Measurements from ENCODE around the gene SYNPO.

SYNPO gene

GRCh38 chr5:150656191-150657132 is 16.0 kb downstream of the SYNPO start:
- DNase-seq (ENCODE audit: low read depth in 2 of 2, low spot score in 1 of 2): peak; percentile 46 to 65

DNA sequence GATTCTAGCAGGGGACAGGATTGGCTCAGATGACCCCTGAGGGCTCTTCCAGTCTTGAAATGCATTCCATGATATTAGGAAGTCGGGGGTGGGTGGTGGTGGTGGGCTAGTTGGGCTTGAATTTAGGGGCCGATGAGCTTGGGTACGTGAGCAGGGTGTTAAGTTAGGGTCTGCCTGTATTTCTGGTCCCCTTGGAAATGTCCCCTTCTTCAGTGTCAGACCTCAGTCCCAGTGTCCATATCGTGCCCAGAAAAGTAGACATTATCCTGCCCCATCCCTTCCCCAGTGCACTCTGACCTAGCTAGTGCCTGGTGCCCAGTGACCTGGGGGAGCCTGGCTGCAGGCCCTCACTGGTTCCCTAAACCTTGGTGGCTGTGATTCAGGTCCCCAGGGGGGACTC is 17.7 kb downstream of the SYNPO start:
- DNase-seq (ENCODE audit: low read depth in 2 of 2, low spot score in 1 of 2): no peak

- DNase-seq (ENCODE audit: low read depth in 2 of 2, low spot score in 1 of 2): no peak
Observed at GRCh38 chr5:150658699-150659265, 18.3 kb downstream of the SYNPO start.

- DNase-seq (ENCODE audit: low read depth in 2 of 2, low spot score in 1 of 2): no peak
Observed at GRCh38 chr5:150659360-150660107, 19.1 kb downstream of the SYNPO start.

DNA sequence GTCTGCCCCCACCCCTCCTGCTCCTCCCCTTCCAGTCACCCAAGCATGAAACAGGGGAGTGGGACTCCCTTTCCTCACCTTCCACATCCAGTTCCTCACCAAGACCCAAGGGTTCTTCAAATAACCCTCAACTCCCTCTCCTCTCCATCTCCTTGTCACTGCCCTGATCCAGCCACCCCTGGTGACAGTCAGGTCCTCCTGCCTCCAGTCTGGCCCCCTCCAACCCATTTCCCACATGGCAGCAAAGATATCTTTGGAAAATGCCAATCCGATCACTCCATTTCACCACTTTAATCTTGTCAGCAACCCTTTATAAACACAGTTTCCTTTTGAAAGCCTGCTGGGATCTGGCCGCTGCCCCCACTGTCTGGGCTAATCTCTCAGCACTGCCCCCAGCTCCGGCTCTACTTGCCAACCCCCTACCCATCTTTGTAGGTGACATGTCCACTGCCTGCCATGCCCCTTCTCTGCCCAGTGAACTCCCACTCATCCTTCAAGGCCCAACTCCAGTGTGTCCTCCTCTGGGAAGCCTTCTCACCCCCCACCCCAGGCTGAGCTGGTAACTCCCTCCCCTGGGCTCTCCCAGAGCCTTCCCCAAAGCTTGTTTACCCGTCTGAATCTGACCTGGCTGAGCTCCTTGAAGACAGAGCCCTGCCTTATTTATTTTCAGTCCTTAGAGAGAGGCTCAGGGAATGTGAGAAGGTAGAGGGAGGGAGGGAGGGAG is 19.8 kb downstream of the SYNPO start:
- no peak for DNase-seq (ENCODE audit: low read depth in 2 of 2, low spot score in 1 of 2)

GRCh38 chr5:150661086-150661485 is 20.6 kb downstream of the SYNPO start, which contains the start of gene MYOZ3:
TSS of gene MYOZ3 (plus strand) at chr5:150661251. CDS start at chr5:150662942, 1,691 bp downstream.
- DNase-seq (ENCODE audit: low read depth in 2 of 2, low spot score in 1 of 2): no peak

DNA sequence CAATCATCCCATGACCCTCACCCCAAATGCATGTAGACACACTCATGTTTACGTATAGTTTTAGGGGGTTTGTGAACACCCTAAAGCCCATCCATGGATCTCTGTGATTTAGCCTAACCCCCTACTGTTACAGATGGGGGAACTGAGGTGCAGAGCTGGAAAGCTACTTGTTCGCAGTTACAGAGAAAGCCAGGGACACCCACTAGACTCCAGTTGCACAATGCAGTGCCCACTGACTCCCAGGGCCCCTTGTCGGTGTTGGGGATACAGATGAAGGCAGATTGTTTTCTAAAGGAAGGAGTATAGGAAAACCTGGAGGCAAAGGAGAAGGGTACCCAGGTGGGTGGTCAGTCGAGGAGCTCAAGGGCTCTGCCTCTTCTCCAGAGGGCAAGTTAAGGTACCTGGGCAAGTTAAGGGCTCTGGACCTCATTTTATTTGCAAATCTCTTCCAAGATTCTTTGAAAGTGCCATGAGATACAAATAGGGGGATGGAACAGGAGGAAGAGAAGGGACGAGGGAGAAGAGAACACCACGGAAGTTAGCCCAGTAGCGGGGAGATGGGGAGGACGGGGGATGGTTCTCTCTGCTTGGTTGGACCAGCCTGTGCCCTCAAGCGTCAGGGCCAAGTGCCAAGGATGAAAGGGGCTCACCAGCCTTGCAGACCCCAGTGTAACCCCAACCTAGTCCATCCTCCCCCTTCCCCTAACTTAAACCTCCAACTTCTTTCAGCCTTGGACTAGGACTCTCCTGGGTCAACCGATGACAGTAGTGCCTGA is 21.5 kb downstream of the SYNPO start:
- no peak for DNase-seq (ENCODE audit: low read depth in 2 of 2, low spot score in 1 of 2)

DNA sequence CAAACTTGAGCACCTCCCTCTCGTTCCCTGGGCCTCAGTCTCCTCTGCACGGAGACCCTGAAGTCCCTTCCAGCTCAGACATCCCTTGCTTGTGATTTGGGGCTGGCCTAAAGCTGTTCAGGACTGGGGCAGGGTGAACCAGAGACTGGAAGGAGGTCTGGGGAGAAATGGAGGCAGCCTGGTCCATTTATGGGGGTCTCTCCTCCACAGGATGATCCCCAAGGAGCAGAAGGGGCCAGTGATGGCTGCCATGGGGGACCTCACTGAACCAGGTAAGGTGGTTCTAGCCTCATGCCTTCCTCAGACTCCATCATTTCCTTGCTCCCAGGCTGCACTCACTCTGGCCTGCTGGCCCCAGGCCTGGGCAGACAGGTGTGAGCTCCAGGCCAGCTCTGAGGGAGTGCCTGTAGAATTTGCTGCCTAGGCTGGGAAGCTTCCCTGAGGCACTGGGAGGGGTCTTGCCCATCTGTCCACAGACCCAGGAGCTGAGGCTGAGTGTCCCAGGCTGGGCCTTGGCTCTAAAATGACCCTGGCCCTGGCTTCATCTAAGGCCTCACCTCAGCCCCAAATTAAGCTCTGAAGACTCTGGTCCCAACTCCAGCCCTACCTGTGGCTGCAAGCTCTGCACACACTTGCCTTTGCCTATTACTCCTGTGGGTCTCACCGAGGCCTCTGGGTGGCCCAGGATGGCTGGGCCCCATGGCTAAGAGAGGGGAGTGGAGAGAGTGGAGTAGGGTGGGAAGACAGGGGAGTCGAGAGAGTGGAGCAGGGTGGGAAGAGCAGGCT is 22.5 kb downstream of the SYNPO start:
- DNase-seq (ENCODE audit: low read depth in 2 of 2, low spot score in 1 of 2): no peak

DNA sequence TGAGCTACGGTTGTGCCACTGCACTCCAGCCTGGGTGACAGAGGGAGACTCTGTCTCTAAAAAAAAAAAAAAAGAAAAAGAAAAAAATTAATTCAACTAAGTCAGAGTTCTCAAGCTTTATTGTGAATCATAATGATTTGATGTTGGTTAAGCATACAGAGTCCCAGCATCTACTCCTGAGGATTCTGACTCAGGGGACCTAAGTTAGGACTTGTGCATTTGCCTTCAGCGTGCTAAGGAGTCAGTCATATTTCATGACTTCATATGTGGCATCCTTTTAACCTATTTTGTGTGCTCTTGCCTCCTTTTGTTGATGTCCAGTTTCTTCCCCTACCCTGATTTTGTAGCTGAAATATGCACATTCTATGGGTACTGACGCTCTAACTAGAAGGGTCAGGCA is 23.5 kb downstream of the SYNPO start:
- DNase-seq (ENCODE audit: low read depth in 2 of 2, low spot score in 1 of 2): no peak

DNA sequence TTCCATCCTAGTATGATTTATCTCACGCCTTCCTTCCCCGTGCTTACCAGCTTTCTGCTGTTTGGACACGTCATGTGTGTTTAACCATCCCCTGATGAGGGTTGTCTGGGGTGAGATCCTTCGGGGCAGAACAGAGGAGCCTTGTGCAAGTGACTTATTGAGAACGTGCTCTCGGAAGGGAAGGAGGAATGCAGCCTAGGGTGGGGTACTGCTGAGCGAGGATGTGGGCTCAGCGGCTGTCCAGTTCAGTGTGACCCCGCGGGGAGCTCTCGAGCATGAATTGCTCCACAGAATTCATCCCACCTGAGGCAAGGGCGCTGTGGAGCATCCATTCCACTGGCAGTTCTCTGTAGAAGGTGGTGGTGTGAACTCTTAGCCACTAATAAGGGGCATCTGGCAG is 24.6 kb downstream of the SYNPO start:
- no peak for DNase-seq (ENCODE audit: low read depth in 2 of 2, low spot score in 1 of 2)

GRCh38 chr5:150670275-150670947 is 30.0 kb downstream of the SYNPO start:
- DNase-seq (ENCODE audit: low read depth in 2 of 2, low spot score in 1 of 2): no peak

GRCh38 chr5:150670948-150671310 is 30.5 kb downstream of the SYNPO start:
- no peak for DNase-seq (ENCODE audit: low read depth in 2 of 2, low spot score in 1 of 2)

GRCh38 chr5:150671509-150672236 is 31.2 kb downstream of the SYNPO start:
- DNase-seq (ENCODE audit: low read depth in 2 of 2, low spot score in 1 of 2): no peak

GRCh38 chr5:150672237-150672883 is 31.9 kb downstream of the SYNPO start:
- DNase-seq (ENCODE audit: low read depth in 2 of 2, low spot score in 1 of 2): no peak

DNA sequence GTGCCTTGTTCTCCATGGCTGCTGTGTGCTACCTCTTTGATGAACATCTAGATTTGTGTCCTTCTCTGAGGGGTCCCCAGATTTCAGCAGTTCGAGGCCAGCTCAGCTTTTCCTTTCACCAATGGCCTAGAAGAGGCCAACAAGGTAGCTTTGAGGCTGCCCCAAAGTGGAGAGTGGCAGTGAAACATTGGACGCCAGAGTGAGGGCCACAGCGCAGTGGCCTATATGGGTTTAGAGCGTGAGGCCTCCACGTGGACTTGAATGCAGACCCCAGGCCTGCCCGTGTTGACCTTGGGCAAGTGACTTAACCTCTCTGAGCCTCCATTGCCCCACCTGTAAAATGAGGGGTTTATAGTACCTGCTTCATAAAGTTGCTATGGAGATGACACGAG is 32.4 kb downstream of the SYNPO start:
- no peak for DNase-seq (ENCODE audit: low read depth in 2 of 2, low spot score in 1 of 2)

GRCh38 chr5:150674341-150674821 is 33.9 kb downstream of the SYNPO start:
- no peak for DNase-seq (ENCODE audit: low read depth in 2 of 2, low spot score in 1 of 2)

DNA sequence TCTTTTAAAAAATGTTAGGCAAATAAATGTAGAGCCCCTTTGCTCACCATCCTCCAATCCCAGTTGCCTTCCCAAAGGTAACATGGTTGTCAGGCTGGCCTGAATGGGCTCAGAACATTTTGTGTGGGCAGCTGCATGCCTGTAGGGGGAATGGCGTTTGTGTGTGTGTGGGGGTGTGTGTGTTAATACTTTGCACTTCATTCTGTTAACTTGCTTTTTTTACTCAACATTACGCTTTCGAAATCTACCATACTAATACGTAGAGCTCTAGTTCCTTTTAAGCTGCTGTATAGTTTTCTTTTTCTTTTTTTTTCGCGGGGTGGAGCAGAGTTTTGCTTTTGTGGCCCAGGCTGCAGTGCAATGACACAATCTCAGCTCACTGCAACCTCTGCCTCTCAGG is 34.6 kb downstream of the SYNPO start:
- DNase-seq (ENCODE audit: low read depth in 2 of 2, low spot score in 1 of 2): no peak

GRCh38 chr5:150676578-150676977 is 36.1 kb downstream of the SYNPO start:
- no peak for DNase-seq (ENCODE audit: low read depth in 2 of 2, low spot score in 1 of 2)

Data from stimulated activated CD8-positive, alpha-beta memory T cell treated with anti-CD3 and anti-CD28 coated beads, Interleukin-4, amount 100 ng/mL, for 1 hour (primary cell).